Measurements from ENCODE around the gene UGT1A5.

Gene UGT1A5

GRCh38 chr2:233773854-233774253 is 61.1 kb downstream of the UGT1A5 start:
- no peak overlapping the region for H3K27ac ChIP-seq (ENCODE audit: low read depth, low read length)
- no peaks in the 10 kb centered on the region for H3F3A ChIP-seq (ENCODE audit: insufficient read depth)
- H3K9me3 ChIP-seq (ENCODE audit: insufficient read depth, low read length) = no peaks in the 10 kb centered on the region
- H3K4me2 ChIP-seq (ENCODE audit: low read depth, low read length, poor library complexity, severe bottlenecking) = no peak overlapping the region
- TF ChIP-seq EZH2phosphoT487 (conservative IDR thresholded peaks at IDR 0.05; ENCODE audit: low read length) (no peak), CTCF (IDR thresholded peaks at IDR 0.05; ENCODE audit: insufficient read depth, low read length, poor library complexity, severe bottlenecking) (no peak)
- H3K27me3 ChIP-seq (ENCODE audit: low read length) = no peaks in the 10 kb centered on the region
- H3K79me2 ChIP-seq (ENCODE audit: insufficient read depth, low read length) = no peaks in the 10 kb centered on the region
- no peaks in the 10 kb centered on the region for H4K20me1 ChIP-seq (ENCODE audit: low read depth, low read length)
- no peak overlapping the region for H3K4me3 ChIP-seq (ENCODE audit: insufficient read depth, low read length, poor library complexity, severe bottlenecking)
- H3K9ac ChIP-seq (ENCODE audit: low read length) = no peak overlapping the region
- no peaks in the 10 kb centered on the region for H3K9me2 ChIP-seq (replicated peaks; ENCODE audit: insufficient read depth, low read length)
- no peak overlapping the region for H2AFZ ChIP-seq (ENCODE audit: low read depth, low read length, severe bottlenecking)
- H3K36me3 ChIP-seq (ENCODE audit: low read length) = no peaks in the 10 kb centered on the region

GRCh38 chr2:233775414-233775813 is 62.7 kb downstream of the UGT1A5 start:
- Histone ChIP-seq H3K27me3 (ENCODE audit: low read length) (no peaks in the 10 kb centered on the region), H2AFZ (ENCODE audit: low read depth, low read length, severe bottlenecking) (no peak overlapping the region), H3K36me3 (ENCODE audit: low read length) (no peaks in the 10 kb centered on the region), H3K4me2 (ENCODE audit: low read depth, low read length, poor library complexity, severe bottlenecking) (no peak overlapping the region), H3K9me2 (replicated peaks; ENCODE audit: insufficient read depth, low read length) (no peaks in the 10 kb centered on the region), H3F3A (ENCODE audit: insufficient read depth) (no peaks in the 10 kb centered on the region), H3K9ac (ENCODE audit: low read length) (no peak overlapping the region), H3K4me3 (ENCODE audit: insufficient read depth, low read length, poor library complexity, severe bottlenecking) (no peak overlapping the region), H3K79me2 (ENCODE audit: insufficient read depth, low read length) (no peaks in the 10 kb centered on the region), H4K20me1 (ENCODE audit: low read depth, low read length) (no peaks in the 10 kb centered on the region), H3K27ac (ENCODE audit: low read depth, low read length) (no peak overlapping the region), H3K9me3 (ENCODE audit: insufficient read depth, low read length) (no peaks in the 10 kb centered on the region)
- TF ChIP-seq EZH2phosphoT487 (conservative IDR thresholded peaks at IDR 0.05; ENCODE audit: low read length) (no peak), CTCF (IDR thresholded peaks at IDR 0.05; ENCODE audit: insufficient read depth, low read length, poor library complexity, severe bottlenecking) (no peak)

- H3K9ac ChIP-seq (ENCODE audit: low read length) = no peak within 1 kb of the TSS
- H3F3A ChIP-seq (ENCODE audit: insufficient read depth) = no peaks in the 10 kb centered on the region
- no peaks in the 10 kb centered on the region for H3K36me3 ChIP-seq (ENCODE audit: low read length)
- H3K4me2 ChIP-seq (ENCODE audit: low read depth, low read length, poor library complexity, severe bottlenecking) = no peak within 1 kb of the TSS
- no peaks in the 10 kb centered on the region for H4K20me1 ChIP-seq (ENCODE audit: low read depth, low read length)
- H3K27ac ChIP-seq (ENCODE audit: low read depth, low read length) = no peak within 1 kb of the TSS
- H3K9me3 ChIP-seq (ENCODE audit: insufficient read depth, low read length) = no peaks in the 10 kb centered on the region
- H3K79me2 ChIP-seq (ENCODE audit: insufficient read depth, low read length) = no peaks in the 10 kb centered on the region
- H2AFZ ChIP-seq (ENCODE audit: low read depth, low read length, severe bottlenecking) = no peak within 1 kb of the TSS
- no peak within 1 kb of the TSS for H3K4me3 ChIP-seq (ENCODE audit: insufficient read depth, low read length, poor library complexity, severe bottlenecking)
- TF ChIP-seq CTCF (IDR thresholded peaks at IDR 0.05; ENCODE audit: insufficient read depth, low read length, poor library complexity, severe bottlenecking) (no peak), EZH2phosphoT487 (conservative IDR thresholded peaks at IDR 0.05; ENCODE audit: low read length) (no peak)
- H3K27me3 ChIP-seq (ENCODE audit: low read length) = no peaks in the 10 kb centered on the region
- H3K9me2 ChIP-seq (replicated peaks; ENCODE audit: insufficient read depth, low read length) = no peaks in the 10 kb centered on the region
Observed at GRCh38 chr2:233778030-233778429, 65.3 kb downstream of the UGT1A5 start, which contains the start of gene MROH2A. Gene MROH2A (plus strand): TSS chr2:233778330. CDS start chr2:233779359, 1,029 bp downstream.

Measured in SU-DHL-6 (cell line).